Lower leg skin (tissue), 4 donors: Measurements from ENCODE around the gene EMP2. TPM values are rescaled to one million over a fixed set of nuclear protein-coding genes. Genes with fewer than 3 reads are reported as not detected.

Experiments
- DNase-seq, 2 donors: peaks; one replicate each; pipeline ENCODE4 v3.0.0-alpha.2; 2019; ENCODE audit warnings: low spot score in 2 of 2
- H3K4me3 ChIP-seq: fragments of 200-600 bp; sonication (generic); 2 replicates; pipeline ENCODE4 v1.5.1; 2017; ENCODE audit warnings: mild to moderate bottlenecking, low read depth; ENCODE audit not compliant: poor library complexity, severe bottlenecking
- CTCF ChIP-seq, 3 donors: fragments of 450-650 bp; IDR thresholded peaks; one replicate each; pipeline ENCODE4 v1.5.1; 2016; ENCODE audit warnings: antibody characterized with exemption in 3 of 3, mild to moderate bottlenecking in 3 of 3, moderate library complexity in 2 of 3
- POLR2A ChIP-seq, 2 donors: fragments of 450-650 bp; IDR thresholded peaks; one replicate each; pipeline ENCODE4 v1.6.1; 2016 to 2017; ENCODE audit warnings: antibody characterized with exemption in 2 of 2, mild to moderate bottlenecking in 1 of 2, moderate library complexity in 1 of 2
- WGBS, 2 donors: methylation state at CpG; one replicate each; pipeline ENCODE4 v1.1.5; 2018; 5-methylcytosine and 5-hydroxymethylcytosine counted together
- intact Hi-C: fragments of 100-400 bp; cut with DNase I; formaldehyde crosslinking; loops from one replicate; pipeline ENCODE4 v1.15.0; 2023; ENCODE audit warnings: low total_unique reads
- total RNA-seq, 4 donors: library from RNA; depleted of rRNA; stranded (reverse); fragments of >200 nt; gene quantifications; one replicate each; pipeline ENCODE4 v1.1.0, GENCODE V29; 2016

EMP2 gene
- total RNA-seq, 4 donors from 2014 or later = 74.1 to 167 (median 104) TPM

GRCh38 chr16:10557750-10558149 lies 22.6 kb downstream of the EMP2 start:
- DNase-seq = no peak
- 84 to 89% methylated on average over 5 of the region's 5 CpGs for WGBS, 2 donors
- TF ChIP-seq POLR2A (IDR thresholded peaks at IDR 0.05) (no peak), CTCF (IDR thresholded peaks at IDR 0.05) (no peak)
- no peak overlapping the region for H3K4me3 ChIP-seq
- intact Hi-C loops = no loop called here

- DNase-seq = no peak
- H3K4me3 ChIP-seq = no peak overlapping the region
- TF ChIP-seq POLR2A (IDR thresholded peaks at IDR 0.05) (no peak), CTCF (IDR thresholded peaks at IDR 0.05) (no peak)
- 94 to 97% methylated on average over 3 of the region's 3 CpGs for WGBS, 2 donors
- intact Hi-C loops = no loop called here
Measured at GRCh38 chr16:10556236-10556635, 24.2 kb downstream of the EMP2 start.

DNA sequence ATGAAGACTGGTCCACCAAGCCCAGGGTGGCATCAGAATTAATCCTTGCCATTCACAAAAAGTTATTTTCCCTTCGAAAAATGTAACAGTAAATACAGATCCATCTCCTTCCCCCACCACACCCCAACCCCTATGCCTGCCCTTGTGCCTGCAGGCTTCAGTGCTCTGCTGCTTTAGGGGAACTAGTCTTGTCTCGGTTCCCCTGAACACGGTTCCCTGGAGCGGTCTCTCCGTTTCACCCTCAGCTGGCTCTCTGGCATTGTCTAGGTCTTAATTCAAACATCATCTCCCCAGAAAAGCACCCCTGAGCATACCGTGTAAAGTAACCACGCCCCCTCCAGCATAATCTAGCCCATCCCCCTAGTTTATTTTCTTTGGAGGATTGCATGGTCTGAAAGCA lies 25.8 kb downstream of the EMP2 start:
- DNase-seq = no peak
- 87 to 96% methylated on average over 7 of the region's 7 CpGs for WGBS, 2 donors
- intact Hi-C loops = no loop called here
- H3K4me3 ChIP-seq = no peak overlapping the region
- no peak for TF ChIP-seq POLR2A (IDR thresholded peaks at IDR 0.05)
- TF ChIP-seq CTCF (IDR thresholded peaks at IDR 0.05) = no peak

- TF ChIP-seq CTCF (IDR thresholded peaks at IDR 0.05) (no peak), POLR2A (IDR thresholded peaks at IDR 0.05) (no peak)
- DNase-seq = no peak
- H3K4me3 ChIP-seq = no peak overlapping the region
- WGBS, 2 donors = 62 to 70% methylated on average over 19 of the region's 19 CpGs
- intact Hi-C loops = no loop called here
Measured at GRCh38 chr16:10552998-10553491, 27.4 kb downstream of the EMP2 start.

- intact Hi-C loops = no loop called here
- no peak for TF ChIP-seq CTCF (IDR thresholded peaks at IDR 0.05)
- no peak for TF ChIP-seq POLR2A (IDR thresholded peaks at IDR 0.05)
- 81 to 84% methylated on average over 2 of the region's 2 CpGs for WGBS, 2 donors
- H3K4me3 ChIP-seq = no peak overlapping the region
- no peak for DNase-seq
Measured at GRCh38 chr16:10552281-10552680, 28.1 kb downstream of the EMP2 start.

DNA sequence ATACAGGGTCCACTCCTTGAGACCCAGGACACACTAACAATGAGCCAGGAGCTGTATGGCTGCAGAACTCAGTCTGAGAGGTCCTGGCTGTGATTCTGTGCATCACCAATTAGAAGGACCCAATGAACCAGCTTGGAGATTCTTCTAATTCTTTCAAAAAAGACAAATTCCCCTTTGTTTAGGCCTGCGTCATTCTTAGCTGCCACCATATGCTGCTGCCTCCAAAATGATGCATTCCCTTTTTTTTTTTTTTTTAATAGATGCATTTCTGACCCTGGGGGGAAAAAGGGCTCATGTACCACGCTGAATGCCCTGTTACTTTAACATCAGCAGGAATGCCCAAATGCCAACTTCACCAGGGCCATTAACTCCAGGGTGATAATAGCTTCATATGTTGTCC lies 28.5 kb downstream of the EMP2 start:
- intact Hi-C loops = no loop called here
- TF ChIP-seq POLR2A (IDR thresholded peaks at IDR 0.05) (no peak), CTCF (IDR thresholded peaks at IDR 0.05) (no peak)
- no peak for DNase-seq
- WGBS, 2 donors = 81 to 86% methylated on average over 2 of the region's 2 CpGs
- no peak overlapping the region for H3K4me3 ChIP-seq
